Stomach (tissue), 9 donors: Measurements from ENCODE around the gene A4GALT. TPM values are rescaled to one million over a fixed set of nuclear protein-coding genes. Genes with fewer than 3 reads are reported as not detected.
A peak's percentile ranks its signal among the peaks of the same experiment; 100 is the strongest.

Experiments used
- DNase-seq, 2 donors: peaks; one replicate each; pipeline versions ENCODE4 v3.0.0 to v3.0.0-alpha.2; 2013 to 2019
- H3K27ac ChIP-seq, 5 donors: fragments of 200-600 bp in 4 of 5; sonication (generic) in 4 of 5; one replicate each; pipeline ENCODE4 v1.5.1; 2013 to 2019; ENCODE audit warnings: mild to moderate bottlenecking in 1 of 5, moderate library complexity in 1 of 5
- H3K27me3 ChIP-seq, 3 donors: fragments of 200-600 bp; sonication (generic); one replicate each; pipeline ENCODE4 v1.5.1; 2017 to 2019; ENCODE audit warnings: mixed run types in 1 of 3
- H3K36me3 ChIP-seq, 4 donors: fragments of 200-600 bp; sonication (generic); 1 replicate in 3 of 4; 2 replicates in 1 of 4; pipeline ENCODE4 v1.5.1; 2016 to 2019
- H3K4me1 ChIP-seq, 4 donors: fragments of 200-600 bp; sonication (generic); one replicate each; pipeline ENCODE4 v1.5.1; 2016 to 2019
- H3K4me3 ChIP-seq, 4 donors: fragments of 200-600 bp; sonication (generic) in 3 of 4; one replicate each; pipeline ENCODE4 v1.5.1; 2016 to 2019; ENCODE audit warnings: mild to moderate bottlenecking in 1 of 4
- H3K9me3 ChIP-seq, 4 donors: fragments of 200-600 bp; sonication (generic); one replicate each; pipeline ENCODE4 v1.5.1; 2016 to 2019
- CTCF ChIP-seq, 7 experiments: fragments of 450-650 bp in 4 of 7; fragments of 200-600 bp in 3 of 7; sonication (generic) in 3 of 7; IDR thresholded peaks; one replicate each; pipeline ENCODE4 v1.5.1; 2016 to 2019; ENCODE audit warnings: antibody characterized with exemption in 7 of 7, control low read depth in 2 of 7, mild to moderate bottlenecking in 1 of 7
- EP300 ChIP-seq: sonication (generic); formaldehyde crosslinking; IDR thresholded peaks from one replicate; pipeline ENCODE4 v1.6.1; 2017; ENCODE audit warnings: antibody characterized with exemption
- POLR2A ChIP-seq, 4 donors: fragments of 450-650 bp; IDR thresholded peaks; one replicate each; pipeline ENCODE4 v1.6.1; 2016; ENCODE audit warnings: antibody characterized with exemption in 4 of 4, control low read depth in 2 of 4, mild to moderate bottlenecking in 1 of 4, moderate library complexity in 1 of 4
- POLR2AphosphoS5 ChIP-seq, 3 donors: sonication (generic); formaldehyde crosslinking; IDR thresholded peaks; one replicate each; pipeline ENCODE4 v1.6.1; 2016; ENCODE audit warnings: antibody characterized with exemption in 3 of 3
- WGBS, 5 donors: extraction: QIAGEN DNeasy Blood & Tissue Kit in 3 of 5; methylation state at CpG; one replicate each; pipeline versions ENCODE4 v1.1.5 to v1.1.7; 2013 to 2018; 5-methylcytosine and 5-hydroxymethylcytosine counted together
- intact Hi-C: fragments of 100-400 bp; cut with DNase I; formaldehyde crosslinking; loops from one replicate; pipeline ENCODE4 v1.15.1; 2023; ENCODE audit warnings: low total_unique reads
- polyA plus RNA-seq, 3 donors: library from polyadenylated mRNA; stranded (reverse); fragments of 200-250 nt; gene quantifications; one replicate each; pipeline ENCODE4 v1.2.3, GENCODE V29; 2013
- total RNA-seq, 5 donors: library from RNA; depleted of rRNA; stranded (reverse); fragments of >200 nt; gene quantifications; one replicate each; pipeline versions ENCODE4 v1.1.0 to v1.2.3, GENCODE V29; 2014 to 2016
- donor health status: healthy with polysubstance abuse.
- donor health status: Bipolar disorder and iron deficiency.
- donor health status: healthy.

Gene A4GALT
- total and polyA plus RNA-seq, 8 donors = 3.2 to 59.4 (median 17.6) TPM

DNA sequence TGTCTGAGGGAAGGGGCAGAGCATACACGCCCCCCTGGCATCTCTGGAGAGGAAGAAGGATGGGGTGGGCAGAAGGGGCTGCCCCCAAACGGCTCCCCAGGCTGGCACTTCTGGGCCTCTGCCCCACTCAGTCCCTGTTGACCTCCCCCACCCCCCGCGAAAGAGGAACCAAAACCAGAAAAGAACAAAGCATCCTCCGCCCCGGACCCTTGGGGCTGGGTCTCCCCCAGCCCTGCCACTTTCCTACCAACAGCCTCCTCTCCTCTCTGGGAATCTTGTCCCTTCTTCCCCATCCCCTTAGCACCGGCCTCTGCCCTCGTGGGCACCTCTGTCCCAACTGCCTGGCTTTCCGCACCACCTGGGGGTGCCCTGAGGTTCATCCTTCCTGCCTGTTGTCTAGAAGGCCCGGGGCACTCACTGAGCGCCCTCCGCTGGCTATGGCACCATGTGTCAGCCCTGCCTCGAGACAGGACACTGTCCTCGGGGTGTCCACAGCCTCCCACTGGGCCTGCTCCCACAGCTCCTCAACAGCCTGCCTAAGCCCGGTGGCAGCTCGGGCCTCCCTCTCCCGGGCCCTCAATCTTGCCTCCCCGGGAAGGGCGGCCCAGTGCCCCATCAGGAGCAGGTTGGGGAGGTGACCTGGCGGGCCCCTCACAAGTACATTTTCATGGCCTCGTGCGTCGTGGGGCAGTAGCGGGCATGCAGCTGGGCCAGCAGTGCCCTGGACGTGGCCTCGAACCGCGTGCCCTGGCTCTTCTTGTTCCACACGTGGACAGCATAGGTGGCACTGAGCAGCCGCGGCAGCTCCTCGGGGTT lies 28.2 kb downstream of the A4GALT start:
- H3K4me3 ChIP-seq = no peak overlapping the region
- H3K4me1 ChIP-seq = peaks cover 24 to 55% (median 38%) of the 10 kb centered on the region in 4 donors
- peak overlapping the region in 4 of 5 donors; percentile 26 to 91 (median 73) for H3K27ac ChIP-seq
- H3K9me3 ChIP-seq = no peaks in the 10 kb centered on the region
- DNase-seq = peak in 1 of 2 donors; percentile 5
- no peaks in the 10 kb centered on the region for H3K27me3 ChIP-seq
- TF ChIP-seq EP300 (no peak), CTCF (IDR thresholded peaks at IDR 0.05) (no peak), POLR2AphosphoS5 (IDR thresholded peaks at IDR 0.05) (no peak), POLR2A (IDR thresholded peaks at IDR 0.05) (no peak)
- intact Hi-C loops = no loop called here
- 82 to 90% (median 86%) methylated on average over 19 to 32 of the region's 32 CpGs for WGBS, 5 donors
- H3K36me3 ChIP-seq = peaks cover 11 to 42% (median 38%) of the 10 kb centered on the region in 4 donors

DNA sequence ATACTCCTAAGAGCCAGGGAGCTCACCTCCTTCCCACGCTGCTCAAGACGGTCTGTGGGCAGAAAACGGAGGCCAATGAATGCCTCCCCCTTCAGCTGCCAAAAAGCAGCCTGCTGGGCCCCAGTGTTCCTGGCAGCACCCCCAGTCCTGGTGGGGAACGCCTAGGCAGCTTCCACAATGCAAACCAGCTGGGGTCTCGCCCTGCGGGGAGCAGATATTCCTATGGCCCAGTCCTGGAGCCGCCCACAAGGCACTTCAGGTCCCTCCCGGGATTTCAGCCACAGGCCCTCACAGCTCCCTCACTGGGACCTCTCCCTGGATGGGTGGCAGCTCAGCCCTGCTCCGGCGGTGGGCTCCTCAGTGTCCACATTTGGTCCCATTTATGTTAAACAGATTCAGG lies 29.2 kb downstream of the A4GALT start:
- intact Hi-C loops = no loop called here
- Histone ChIP-seq H3K36me3 (peaks cover 11 to 42% (median 38%) of the 10 kb centered on the region in 4 donors), H3K27me3 (no peaks in the 10 kb centered on the region), H3K4me3 (no peak overlapping the region), H3K4me1 (peaks cover 32 to 55% (median 41%) of the 10 kb centered on the region in 4 donors), H3K27ac (peak overlapping the region in 4 of 5 donors; percentile 26 to 91 (median 73)), H3K9me3 (no peaks in the 10 kb centered on the region)
- DNase-seq = peak in 1 of 2 donors; percentile 10
- 81 to 90% (median 83%) methylated on average over 10 of the region's 10 CpGs for WGBS, 5 donors
- TF ChIP-seq POLR2AphosphoS5 (IDR thresholded peaks at IDR 0.05) = no peak
- no peak for TF ChIP-seq EP300
- TF ChIP-seq CTCF (IDR thresholded peaks at IDR 0.05) = no peak
- no peak for TF ChIP-seq POLR2A (IDR thresholded peaks at IDR 0.05)

GRCh38 chr22:42688241-42689211 lies 32.1 kb downstream of the A4GALT start:
- H3K4me3 ChIP-seq = no peak overlapping the region
- intact Hi-C loops = no loop called here
- TF ChIP-seq POLR2AphosphoS5 (IDR thresholded peaks at IDR 0.05) (peak; percentile 83 to 91 (median 86)), POLR2A (IDR thresholded peaks at IDR 0.05) (peak in 1 of 4 donors; percentile 7), EP300 (peak; percentile 96), CTCF (IDR thresholded peaks at IDR 0.05) (no peak)
- no peaks in the 10 kb centered on the region for H3K27me3 ChIP-seq
- 24 to 27% (median 25%) methylated on average over 19 to 25 of the region's 25 CpGs for WGBS, 5 donors
- peaks cover 10 to 23% (median 20%) of the 10 kb centered on the region in 4 donors for H3K36me3 ChIP-seq
- H3K9me3 ChIP-seq = no peaks in the 10 kb centered on the region
- peak; percentile 85 to 96 for DNase-seq
- H3K27ac ChIP-seq = peak overlapping the region; percentile 74 to 91 (median 90)
- peaks cover 51 to 74% (median 62%) of the 10 kb centered on the region in 4 donors for H3K4me1 ChIP-seq
